Measurements from ENCODE around the gene STRN3. TPM values are rescaled to one million over a fixed set of nuclear protein-coding genes. Genes with fewer than 3 reads are reported as not detected.

STRN3 gene
- total RNA-seq, 1 experiment from 2014 or later = 52.1 TPM

GRCh38 chr14:30957813-30958370 lies 68.3 kb downstream of the STRN3 start:
- Histone ChIP-seq H3K79me2 (ENCODE audit: insufficient read depth, low read length) (peaks cover 9% of the 10 kb centered on the region; the same call in 1 of the 2 replicates), H4K20me1 (ENCODE audit: control insufficient read depth, insufficient read depth, insufficient read length) (no peaks in the 10 kb centered on the region), H4K91ac (ENCODE audit: insufficient read length, low read depth, low read length) (no peak overlapping the region), H2BK12ac (ENCODE audit: insufficient read length, low read depth, low read length) (no peak overlapping the region), H3K79me1 (ENCODE audit: insufficient read depth, low read depth, low read length, poor library complexity, severe bottlenecking) (peaks cover 4% of the 10 kb centered on the region), H2BK120ac (ENCODE audit: low read depth, low read length, poor library complexity, severe bottlenecking) (no peak overlapping the region), H3T11ph (ENCODE audit: low read length) (no peak overlapping the region), H3K9ac (ENCODE audit: extremely low read depth, insufficient read length, low read length) (no peak overlapping the region), H2BK15ac (ENCODE audit: low read depth, low read length) (no peak overlapping the region), H3K14ac (ENCODE audit: insufficient read depth, low read length) (no peak overlapping the region), H3K4me2 (ENCODE audit: insufficient read depth, insufficient read length, low read length) (no peak overlapping the region), H2BK5ac (ENCODE audit: insufficient read length, low read length) (no peak overlapping the region), H3K4ac (ENCODE audit: low read depth, low read length) (no peak overlapping the region), H3K56ac (ENCODE audit: insufficient read length, low read depth, low read length) (no peak overlapping the region), H4K8ac (replicated peaks; ENCODE audit: insufficient read length, low read depth, low read length) (no peak overlapping the region), H2AK5ac (ENCODE audit: insufficient read length, low read length) (no peak overlapping the region), H2BK20ac (ENCODE audit: low read depth, low read length, poor library complexity, severe bottlenecking) (no peak overlapping the region), H3K4me1 (ENCODE audit: insufficient read depth, low read length) (no peaks in the 10 kb centered on the region), H3K23ac (ENCODE audit: insufficient read length, low read depth, low read length) (no peak overlapping the region), H3K27ac (ENCODE audit: insufficient read length, low read depth, low read length) (no peak overlapping the region), H3K27me3 (ENCODE audit: insufficient read depth, low read length) (no peaks in the 10 kb centered on the region), H2AFZ (ENCODE audit: low read length) (no peak overlapping the region), H3K18ac (ENCODE audit: insufficient read length, low read depth, low read length) (no peak overlapping the region), H4K5ac (ENCODE audit: insufficient read length, low read depth, low read length) (no peak overlapping the region), H3K9me3 (ENCODE audit: control insufficient read depth, low read depth, low read length) (no peaks in the 10 kb centered on the region), H3K23me2 (ENCODE audit: insufficient read length, low read depth, low read length, poor library complexity, severe bottlenecking) (no peaks in the 10 kb centered on the region)
- TF ChIP-seq, protein P1, sequence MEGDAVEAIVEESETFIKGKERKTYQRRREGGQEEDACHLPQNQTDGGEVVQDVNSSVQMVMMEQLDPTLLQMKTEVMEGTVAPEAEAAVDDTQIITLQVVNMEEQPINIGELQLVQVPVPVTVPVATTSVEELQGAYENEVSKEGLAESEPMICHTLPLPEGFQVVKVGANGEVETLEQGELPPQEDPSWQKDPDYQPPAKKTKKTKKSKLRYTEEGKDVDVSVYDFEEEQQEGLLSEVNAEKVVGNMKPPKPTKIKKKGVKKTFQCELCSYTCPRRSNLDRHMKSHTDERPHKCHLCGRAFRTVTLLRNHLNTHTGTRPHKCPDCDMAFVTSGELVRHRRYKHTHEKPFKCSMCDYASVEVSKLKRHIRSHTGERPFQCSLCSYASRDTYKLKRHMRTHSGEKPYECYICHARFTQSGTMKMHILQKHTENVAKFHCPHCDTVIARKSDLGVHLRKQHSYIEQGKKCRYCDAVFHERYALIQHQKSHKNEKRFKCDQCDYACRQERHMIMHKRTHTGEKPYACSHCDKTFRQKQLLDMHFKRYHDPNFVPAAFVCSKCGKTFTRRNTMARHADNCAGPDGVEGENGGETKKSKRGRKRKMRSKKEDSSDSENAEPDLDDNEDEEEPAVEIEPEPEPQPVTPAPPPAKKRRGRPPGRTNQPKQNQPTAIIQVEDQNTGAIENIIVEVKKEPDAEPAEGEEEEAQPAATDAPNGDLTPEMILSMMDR (conservative IDR thresholded peaks at IDR 0.05) = no peak
- no peak for DNase-seq
- Mint-ChIP-seq H3K4me3 (no peak overlapping the region), H3K9me3 (no peaks in the 10 kb centered on the region), H3K27me3 (ENCODE audit: low read depth) (no peaks in the 10 kb centered on the region), H3K27ac (peak overlapping the region; percentile 36 to 40 (median 40); a peak in 3 of 7 replicates), H3K4me1 (peaks cover 11 to 18% of the 10 kb centered on the region in 2 experiments), H3K36me3 (ENCODE audit: insufficient read depth in 1 of 3, low read depth in 3 of 3) (peaks cover 12 to 21% (median 18%) of the 10 kb centered on the region in 3 experiments; a peak in 6 of 7 replicates)
- no CpG with 5 or more reads among the region's 5 CpGs for WGBS (ENCODE audit: extremely low coverage, insufficient read length, low lambda C conversion rate)

Data from H9 (cell line).